ENCODE results near the gene SLC28A3.

Gene SLC28A3

DNA sequence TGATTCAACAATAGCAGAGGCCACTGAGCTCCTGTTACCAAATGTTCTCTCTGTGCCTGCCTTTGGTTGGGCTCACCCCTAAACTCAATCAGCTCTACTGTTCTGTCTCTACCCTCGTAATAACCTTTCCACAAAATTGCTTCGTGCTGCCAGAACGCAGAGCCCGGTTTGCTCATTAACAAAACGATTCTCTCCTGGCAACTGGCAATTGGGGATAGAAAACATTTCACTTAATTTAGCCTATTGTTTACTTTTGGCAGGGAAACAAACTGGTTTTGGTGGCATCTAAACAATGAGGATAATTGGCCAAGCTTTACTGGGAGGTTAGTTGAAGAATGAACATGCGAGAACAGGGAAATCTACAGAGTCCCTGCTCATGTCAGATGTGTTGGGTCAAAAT, 56.6 kb downstream of the SLC28A3 start:
- H3K27me3 ChIP-seq (ENCODE audit: control insufficient read depth, insufficient read depth, low read length) = no peaks in the 10 kb centered on the region
- no peak overlapping the region for H3K4me2 ChIP-seq (ENCODE audit: low read length)
- H3K27ac ChIP-seq = no peak overlapping the region
- H3K4me3 ChIP-seq (ENCODE audit: low read depth, low read length) = no peak overlapping the region
- no peaks in the 10 kb centered on the region for H3K9me3 ChIP-seq (ENCODE audit: control insufficient read depth, low read length)
- no peaks in the 10 kb centered on the region for H3K79me2 ChIP-seq
- H3K9ac ChIP-seq = no peak overlapping the region
- no peaks in the 10 kb centered on the region for H3K4me1 ChIP-seq
- H3K36me3 ChIP-seq (ENCODE audit: control insufficient read depth, insufficient read depth, low read length) = no peaks in the 10 kb centered on the region
- H2AFZ ChIP-seq = no peak overlapping the region
- TF ChIP-seq, protein P1, sequence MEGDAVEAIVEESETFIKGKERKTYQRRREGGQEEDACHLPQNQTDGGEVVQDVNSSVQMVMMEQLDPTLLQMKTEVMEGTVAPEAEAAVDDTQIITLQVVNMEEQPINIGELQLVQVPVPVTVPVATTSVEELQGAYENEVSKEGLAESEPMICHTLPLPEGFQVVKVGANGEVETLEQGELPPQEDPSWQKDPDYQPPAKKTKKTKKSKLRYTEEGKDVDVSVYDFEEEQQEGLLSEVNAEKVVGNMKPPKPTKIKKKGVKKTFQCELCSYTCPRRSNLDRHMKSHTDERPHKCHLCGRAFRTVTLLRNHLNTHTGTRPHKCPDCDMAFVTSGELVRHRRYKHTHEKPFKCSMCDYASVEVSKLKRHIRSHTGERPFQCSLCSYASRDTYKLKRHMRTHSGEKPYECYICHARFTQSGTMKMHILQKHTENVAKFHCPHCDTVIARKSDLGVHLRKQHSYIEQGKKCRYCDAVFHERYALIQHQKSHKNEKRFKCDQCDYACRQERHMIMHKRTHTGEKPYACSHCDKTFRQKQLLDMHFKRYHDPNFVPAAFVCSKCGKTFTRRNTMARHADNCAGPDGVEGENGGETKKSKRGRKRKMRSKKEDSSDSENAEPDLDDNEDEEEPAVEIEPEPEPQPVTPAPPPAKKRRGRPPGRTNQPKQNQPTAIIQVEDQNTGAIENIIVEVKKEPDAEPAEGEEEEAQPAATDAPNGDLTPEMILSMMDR (IDR thresholded peaks at IDR 0.05) = no peak

DNA sequence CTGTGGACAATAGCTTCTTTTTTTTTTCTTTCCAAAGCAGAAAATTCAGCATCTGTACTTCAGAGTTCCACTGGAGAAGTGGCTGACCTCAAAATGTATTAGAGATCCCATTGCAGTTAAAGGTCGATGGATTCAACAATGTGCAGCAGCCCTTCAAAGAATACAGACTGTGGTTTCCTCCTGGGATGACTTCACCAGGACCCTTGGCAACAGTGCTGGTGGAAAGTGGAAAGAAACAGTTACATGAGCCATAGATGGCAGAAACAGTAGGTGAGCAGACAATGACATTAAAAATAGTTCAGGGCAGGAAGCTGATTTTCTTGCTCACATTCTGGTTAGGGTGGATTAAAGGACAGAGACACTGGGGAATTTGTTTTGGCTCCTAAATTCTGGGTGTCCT, 62.4 kb downstream of the SLC28A3 start:
- H2AFZ ChIP-seq = no peak overlapping the region
- no peaks in the 10 kb centered on the region for H3K27me3 ChIP-seq (ENCODE audit: control insufficient read depth, insufficient read depth, low read length)
- H3K9me3 ChIP-seq (ENCODE audit: control insufficient read depth, low read length) = no peaks in the 10 kb centered on the region
- no peak overlapping the region for H3K27ac ChIP-seq
- no peaks in the 10 kb centered on the region for H3K79me2 ChIP-seq
- no peaks in the 10 kb centered on the region for H3K36me3 ChIP-seq (ENCODE audit: control insufficient read depth, insufficient read depth, low read length)
- TF ChIP-seq, protein P1 (IDR thresholded peaks at IDR 0.05) = no peak
- H3K4me2 ChIP-seq (ENCODE audit: low read length) = no peak overlapping the region
- H3K9ac ChIP-seq = no peak overlapping the region
- no peaks in the 10 kb centered on the region for H3K4me1 ChIP-seq
- no peak overlapping the region for H3K4me3 ChIP-seq (ENCODE audit: low read depth, low read length)

DNA sequence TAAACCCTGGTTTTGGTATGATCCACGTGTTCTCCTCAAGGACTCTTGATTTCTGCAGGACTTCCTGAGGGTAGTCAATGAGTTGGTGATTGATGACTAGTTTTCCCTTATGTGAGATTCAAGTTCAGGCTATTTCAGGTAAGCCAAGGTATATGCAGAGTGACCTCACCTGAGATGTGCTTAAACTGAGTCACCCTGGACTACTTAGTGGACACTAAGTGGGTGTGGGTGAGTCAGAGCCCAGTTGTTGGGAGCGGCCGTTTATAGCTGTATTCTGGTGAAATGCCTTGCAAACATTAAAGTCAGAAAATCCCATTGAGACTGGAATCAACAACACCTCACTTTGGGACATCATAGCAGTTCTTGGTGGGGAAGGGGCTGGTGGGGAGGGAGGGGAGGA, 62.9 kb downstream of the SLC28A3 start:
- Histone ChIP-seq H3K9ac (no peak overlapping the region), H3K4me2 (ENCODE audit: low read length) (no peak overlapping the region), H3K27me3 (ENCODE audit: control insufficient read depth, insufficient read depth, low read length) (no peaks in the 10 kb centered on the region), H3K79me2 (no peaks in the 10 kb centered on the region), H3K36me3 (ENCODE audit: control insufficient read depth, insufficient read depth, low read length) (no peaks in the 10 kb centered on the region), H3K4me3 (ENCODE audit: low read depth, low read length) (no peak overlapping the region), H3K27ac (no peak overlapping the region), H3K4me1 (no peaks in the 10 kb centered on the region), H2AFZ (no peak overlapping the region), H3K9me3 (ENCODE audit: control insufficient read depth, low read length) (no peaks in the 10 kb centered on the region)
- TF ChIP-seq, protein P1 (IDR thresholded peaks at IDR 0.05) = no peak

DNA sequence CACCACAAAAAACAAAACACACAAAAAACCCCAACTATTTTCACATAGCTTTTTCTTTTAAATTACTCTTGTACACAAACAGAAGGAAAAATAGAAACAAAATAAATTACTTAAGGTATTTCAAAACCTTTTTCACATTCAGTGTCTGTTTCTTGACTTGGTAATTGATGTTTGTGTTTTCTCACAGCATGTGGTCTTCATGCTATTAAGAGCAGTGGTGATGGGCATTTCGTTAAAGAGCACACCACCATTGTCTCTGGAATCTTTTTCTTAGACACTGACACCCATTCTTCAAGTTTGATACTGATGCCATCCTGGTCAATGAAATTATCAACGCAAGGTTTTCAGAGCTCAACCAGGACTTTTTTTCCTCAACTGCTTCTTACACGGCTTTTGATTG, 63.8 kb downstream of the SLC28A3 start:
- Histone ChIP-seq H3K36me3 (ENCODE audit: control insufficient read depth, insufficient read depth, low read length) (no peaks in the 10 kb centered on the region), H2AFZ (no peak overlapping the region), H3K9ac (no peak overlapping the region), H3K4me2 (ENCODE audit: low read length) (no peak overlapping the region), H3K27ac (no peak overlapping the region), H3K4me3 (ENCODE audit: low read depth, low read length) (no peak overlapping the region), H3K27me3 (ENCODE audit: control insufficient read depth, insufficient read depth, low read length) (no peaks in the 10 kb centered on the region), H3K9me3 (ENCODE audit: control insufficient read depth, low read length) (no peaks in the 10 kb centered on the region), H3K79me2 (no peaks in the 10 kb centered on the region), H3K4me1 (no peaks in the 10 kb centered on the region)
- TF ChIP-seq, protein P1 (IDR thresholded peaks at IDR 0.05) = no peak

DNA sequence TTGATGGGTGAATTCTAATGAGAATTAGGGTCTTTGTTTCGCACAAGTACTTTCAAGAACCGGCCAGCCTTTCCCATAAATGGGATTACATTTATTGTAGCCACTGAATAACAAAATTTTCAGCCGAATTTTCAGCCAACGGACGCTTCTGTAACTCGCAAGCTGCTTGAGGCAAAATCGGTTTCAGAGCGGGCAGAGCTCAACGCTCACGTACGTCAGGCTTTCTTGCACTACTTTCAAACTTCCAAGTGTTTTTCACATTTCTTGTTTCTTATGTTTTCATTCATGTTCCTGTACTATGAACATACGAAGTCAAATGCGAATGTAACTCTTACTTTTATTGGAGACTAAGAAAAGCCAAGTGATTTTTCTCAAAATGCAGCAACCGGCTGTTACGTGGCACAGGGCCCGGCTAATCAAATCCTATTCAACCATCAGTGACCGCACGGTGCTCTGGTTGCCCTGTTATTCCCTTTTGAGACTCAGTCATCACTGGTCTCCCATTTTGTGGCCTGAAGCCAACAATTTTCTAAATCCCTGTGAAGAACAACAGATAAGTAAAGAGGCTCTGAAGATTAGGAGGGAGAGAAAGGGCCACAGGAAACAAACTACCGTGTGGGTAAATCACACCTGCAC, 68.5 kb downstream of the SLC28A3 start:
- Histone ChIP-seq H3K9ac (no peak overlapping the region), H3K4me2 (ENCODE audit: low read length) (no peak overlapping the region), H2AFZ (no peak overlapping the region), H3K4me1 (no peaks in the 10 kb centered on the region), H3K79me2 (no peaks in the 10 kb centered on the region), H3K27me3 (ENCODE audit: control insufficient read depth, insufficient read depth, low read length) (no peaks in the 10 kb centered on the region), H3K27ac (no peak overlapping the region), H3K4me3 (ENCODE audit: low read depth, low read length) (no peak overlapping the region), H3K36me3 (ENCODE audit: control insufficient read depth, insufficient read depth, low read length) (no peaks in the 10 kb centered on the region), H3K9me3 (ENCODE audit: control insufficient read depth, low read length) (no peaks in the 10 kb centered on the region)
- TF ChIP-seq, protein P1 (IDR thresholded peaks at IDR 0.05) = no peak
